Superior temporal gyrus (tissue), 1 donor: ENCODE results near the gene ZNF354C.

Experiments
- DNase-seq: peaks from one replicate; pipeline ENCODE4 v3.0.0-alpha.2; 2016; ENCODE audit errors: extremely low spot score

The ZNF354C gene

DNA sequence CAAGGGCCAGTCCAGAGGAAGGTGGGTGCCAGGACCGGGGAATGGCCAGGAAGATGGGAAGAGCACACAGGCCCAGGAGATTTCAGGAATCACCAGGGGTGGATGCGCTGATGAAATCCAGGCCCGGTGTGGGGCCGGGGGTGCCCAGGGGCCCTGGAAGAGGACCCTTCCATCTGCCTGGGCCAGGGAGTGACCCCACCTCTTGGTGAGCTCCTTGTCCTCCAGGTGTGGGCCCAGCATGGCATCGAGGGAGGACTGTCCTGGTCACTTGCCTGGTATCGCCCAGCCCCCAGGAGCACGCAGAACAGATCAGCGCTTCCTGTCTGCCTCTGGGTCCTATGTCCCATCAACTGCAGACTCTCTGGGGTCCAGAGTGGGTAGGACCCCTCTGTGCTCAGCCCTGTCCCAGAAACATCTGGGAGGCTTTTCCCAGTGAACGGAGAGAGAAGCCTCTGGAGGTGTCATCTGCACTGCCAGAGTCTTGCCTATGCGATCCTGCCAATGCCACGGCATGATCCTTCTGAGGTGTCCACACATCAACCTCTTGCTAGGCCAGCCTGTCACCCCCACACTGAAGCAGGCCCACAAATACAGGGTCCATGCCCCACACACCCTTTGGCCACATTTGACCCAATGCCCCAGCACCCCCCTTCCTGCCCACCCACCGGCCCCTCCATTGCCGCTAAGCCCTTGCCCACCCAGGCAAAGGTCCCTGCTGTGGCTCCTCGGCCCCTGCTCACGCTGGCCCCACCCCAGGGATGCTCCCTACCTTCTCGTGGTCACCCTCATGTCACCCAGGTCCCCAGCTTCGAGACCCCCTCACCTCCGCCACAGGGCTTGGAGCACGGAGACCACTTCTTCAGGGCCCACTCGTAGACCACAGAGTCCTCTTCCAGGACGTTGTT is 67.2 kb downstream of the ZNF354C start:
- DNase-seq: no peak

DNA sequence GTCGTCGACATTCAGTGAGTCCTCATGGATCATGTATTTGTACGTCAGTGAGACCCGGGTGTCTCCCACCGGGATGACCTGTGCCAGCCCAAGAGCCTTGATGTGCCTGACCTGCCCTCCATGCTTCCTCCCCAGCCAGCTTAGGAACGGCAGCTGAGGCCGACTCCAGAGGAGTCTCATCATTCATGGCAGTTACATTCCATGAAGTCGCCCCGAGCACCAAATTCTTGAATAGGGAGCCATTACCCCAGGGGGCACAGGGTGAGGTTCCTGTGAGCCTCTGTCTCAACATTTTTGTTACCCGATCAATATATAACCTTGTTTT is 67.8 kb downstream of the ZNF354C start:
- no peak for DNase-seq

DNA sequence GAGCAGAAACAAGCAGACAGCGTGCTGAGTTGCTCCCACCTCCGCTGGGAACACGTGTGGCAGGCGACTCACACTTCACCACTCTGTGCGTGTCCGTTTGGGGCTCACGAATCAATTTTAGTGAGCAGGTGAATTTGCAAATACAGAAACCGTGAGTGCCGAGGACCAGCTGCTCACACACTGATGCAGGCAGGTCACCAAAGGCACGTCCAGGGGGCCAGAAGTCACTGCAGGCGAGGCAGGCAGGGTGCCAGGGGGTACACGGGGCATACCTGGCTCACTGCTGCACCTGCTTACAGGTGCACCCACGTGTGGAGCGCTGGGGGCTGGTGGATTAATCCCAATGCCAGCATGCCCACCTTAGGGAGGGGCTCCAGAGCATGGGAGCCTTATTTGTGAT is 68.8 kb downstream of the ZNF354C start:
- DNase-seq: no peak

DNA sequence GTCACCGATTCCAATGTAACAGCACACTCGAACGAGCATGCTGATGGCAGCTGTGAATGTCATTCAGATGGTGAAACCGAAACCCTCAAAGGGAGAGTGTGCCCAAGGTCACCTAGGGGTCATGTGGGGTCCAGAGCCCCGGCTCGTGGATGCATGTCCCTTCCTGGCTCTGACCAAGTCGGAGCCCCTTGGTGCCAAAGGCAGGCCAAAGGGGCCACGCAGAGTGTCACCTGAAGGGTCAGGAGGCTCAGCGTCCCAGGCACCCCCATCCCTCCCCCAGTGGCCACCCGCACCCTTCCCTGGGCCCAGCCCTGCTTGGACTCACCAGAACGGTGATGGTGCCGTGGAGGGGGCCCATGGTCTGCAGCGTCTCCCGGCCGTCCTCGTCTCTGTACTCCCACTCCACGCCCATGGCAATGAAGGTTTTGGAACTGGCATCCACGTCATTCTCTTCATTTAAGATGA is 69.5 kb downstream of the ZNF354C start:
- no peak for DNase-seq

DNA sequence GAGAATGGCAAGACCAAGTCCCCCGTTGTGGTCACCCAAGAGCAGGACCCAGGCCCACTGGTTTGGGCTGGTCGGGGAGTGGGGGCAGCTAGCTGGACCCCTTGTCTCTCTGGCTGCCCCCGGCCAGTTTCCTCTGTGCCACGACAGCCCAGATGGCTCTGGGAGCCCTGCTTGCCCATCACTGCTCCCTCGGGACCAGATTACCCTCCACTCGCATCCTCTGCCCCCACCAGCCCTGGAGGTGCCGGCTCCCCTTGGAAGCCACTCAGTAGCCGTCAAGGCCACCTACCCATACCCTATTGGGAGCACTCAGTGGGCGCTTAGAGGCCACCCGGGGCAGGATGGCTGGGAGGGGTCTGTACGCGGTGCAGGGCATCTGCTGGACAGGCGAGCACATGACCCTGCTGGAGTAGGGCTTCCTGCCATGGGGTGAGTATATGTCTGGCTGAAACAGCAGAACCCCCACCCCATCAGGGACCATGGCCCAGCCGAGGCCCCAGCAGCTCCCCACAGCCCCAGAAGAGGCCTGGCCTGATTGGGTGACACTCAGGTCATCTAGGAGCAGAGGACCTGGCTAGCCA is 70.0 kb downstream of the ZNF354C start:
- no peak for DNase-seq

DNA sequence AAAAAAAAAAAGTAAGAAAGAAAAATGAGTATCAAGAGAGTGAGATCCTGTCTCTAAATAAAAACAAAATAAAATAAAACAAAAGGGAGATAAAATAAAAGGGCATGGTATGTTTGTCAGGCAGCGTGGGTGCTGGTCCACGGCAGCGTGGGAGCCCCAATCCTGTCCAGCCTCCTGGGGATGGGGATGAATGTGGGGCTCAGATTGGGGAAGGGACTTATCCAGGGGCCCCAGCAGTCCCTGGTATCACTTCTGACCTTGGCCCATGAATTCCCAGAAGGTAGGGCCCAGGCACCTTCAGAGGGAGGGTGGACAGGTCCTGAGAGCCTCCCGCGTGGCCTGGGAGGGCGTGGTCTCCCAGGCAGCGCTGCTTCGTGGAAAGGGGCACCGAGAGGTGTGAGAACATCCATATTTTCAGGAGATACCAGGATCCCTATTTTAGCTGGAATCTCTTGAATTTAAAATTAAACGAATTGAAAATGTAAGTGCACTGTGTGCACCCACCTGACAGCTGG is 71.2 kb downstream of the ZNF354C start:
- no peak for DNase-seq

DNA sequence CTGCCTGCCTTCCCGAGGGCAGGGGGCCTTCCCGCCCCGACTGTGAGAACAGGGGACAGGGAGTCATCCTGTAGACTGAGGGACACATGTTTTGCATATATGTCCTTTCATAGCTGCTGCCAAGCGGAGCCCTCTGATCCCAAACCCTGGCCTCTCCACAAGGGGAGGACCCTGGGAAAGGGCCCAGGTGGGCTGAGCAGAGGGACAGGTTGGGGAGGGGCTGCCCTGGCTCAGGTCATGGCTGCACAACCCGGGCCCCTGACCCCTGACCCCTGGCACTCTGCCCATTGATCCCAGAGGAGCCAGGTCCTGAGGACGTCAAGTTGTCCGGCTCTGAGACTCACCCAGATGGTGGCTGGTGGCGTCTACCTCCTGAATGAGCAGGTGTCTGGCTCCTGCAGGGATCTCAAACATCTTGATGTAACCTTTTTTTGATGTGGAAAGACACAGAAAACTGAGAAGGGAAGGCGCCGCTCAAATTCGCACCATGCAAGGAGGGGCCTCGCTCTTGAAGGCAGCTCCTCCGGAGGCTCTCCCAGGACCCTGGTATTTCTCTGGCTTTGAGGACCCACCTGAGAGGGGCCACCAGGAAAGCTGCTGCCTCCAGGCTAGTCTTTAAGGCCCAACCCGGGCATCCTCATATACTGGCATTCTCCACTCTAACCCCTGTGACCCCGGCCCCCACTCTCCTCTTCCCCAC is 71.9 kb downstream of the ZNF354C start:
- no peak for DNase-seq

DNA sequence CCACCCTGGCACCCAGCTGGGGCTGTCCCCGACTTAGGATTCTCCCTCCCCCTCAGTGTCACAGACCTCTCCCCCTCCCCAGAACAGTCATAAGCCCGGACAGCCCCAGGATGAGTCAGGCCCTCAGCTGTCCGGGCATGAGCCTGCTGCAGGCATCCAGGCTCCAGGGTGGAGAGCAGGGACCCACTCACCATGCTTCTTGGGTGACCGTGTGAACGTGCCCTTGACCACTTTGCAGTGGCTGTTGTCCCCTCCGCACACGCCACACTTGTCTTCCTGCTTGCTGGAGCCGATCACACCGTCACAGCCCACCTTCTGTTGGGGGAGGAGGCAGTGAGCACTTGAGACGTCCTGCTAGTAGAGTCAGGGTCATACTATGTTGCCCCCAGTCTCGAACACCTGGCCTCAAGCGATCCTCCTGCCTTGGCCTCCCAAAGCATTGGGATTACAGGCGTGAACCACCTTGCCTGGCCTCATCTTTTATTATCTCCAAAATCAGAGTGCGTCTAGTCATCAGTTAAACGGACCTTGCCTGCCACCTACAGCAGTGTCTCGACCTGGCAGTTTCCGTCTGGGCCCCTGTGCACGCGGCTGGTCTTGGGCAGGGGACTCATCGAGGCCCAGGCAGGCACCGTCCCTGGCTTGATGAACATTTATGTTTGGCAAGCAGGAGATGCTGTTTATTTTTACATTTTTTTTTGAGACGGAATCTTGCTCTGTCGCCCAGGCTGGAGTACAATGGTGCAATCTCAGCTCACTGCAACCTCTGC is 72.6 kb downstream of the ZNF354C start:
- no peak for DNase-seq
